HepG2 (cell line): ENCODE data around the gene METTL13. TPM values are rescaled to one million over a fixed set of nuclear protein-coding genes. Genes with fewer than 3 reads are reported as not detected.

Experiments
- CBFB ChIP-seq: sonication (generic); formaldehyde crosslinking; IDR thresholded peaks from 2 replicates; pipeline ENCODE4 v1.4.0; 2020; ENCODE audit warnings: missing genetic modification reagents
- CCAR2 ChIP-seq: fragments of 200-400 bp; formaldehyde crosslinking; optimal IDR thresholded peaks from 2 replicates; pipeline ENCODE3; 2018; ENCODE audit warnings: low read depth, mild to moderate bottlenecking, low read length, moderate library complexity
- HNRNPK ChIP-seq: fragments of 200-400 bp; formaldehyde crosslinking; IDR thresholded peaks from 2 replicates; pipeline ENCODE4 v1.6.1; 2018; ENCODE audit warnings: low read length, low read depth, moderate library complexity, mild to moderate bottlenecking; ENCODE audit not compliant: poor library complexity, severe bottlenecking
- IRF2 ChIP-seq: IDR thresholded peaks from 2 replicates; pipeline ENCODE4 v1.6.1; 2018; ENCODE audit warnings: missing genetic modification reagents, missing compliant biosample characterization
- KDM2A ChIP-seq: sonication (generic); formaldehyde crosslinking; IDR thresholded peaks from 2 replicates; pipeline ENCODE4 v1.4.0; 2020; ENCODE audit warnings: low read depth, missing genetic modification reagents, borderline replicate concordance
- NFIC ChIP-seq: IDR thresholded peaks from 2 replicates; pipeline ENCODE4 v1.6.1; 2012; ENCODE audit warnings: mild to moderate bottlenecking, low read length, inconsistent platforms
- PHF20 ChIP-seq: sonication (generic); formaldehyde crosslinking; IDR thresholded peaks from 2 replicates; pipeline ENCODE4 v1.5.0; 2020; ENCODE audit warnings: mild to moderate bottlenecking, missing genetic modification reagents
- PHF21A ChIP-seq: sonication (generic); formaldehyde crosslinking; IDR thresholded peaks from 2 replicates; pipeline ENCODE4 v1.5.0; 2020; ENCODE audit warnings: mild to moderate bottlenecking, missing genetic modification reagents
- PRMT3 ChIP-seq: sonication (generic); formaldehyde crosslinking; IDR thresholded peaks from 2 replicates; pipeline ENCODE4 v1.8.1; 2022; ENCODE audit warnings: low read depth, mild to moderate bottlenecking, moderate library complexity, missing genetic modification reagents, borderline replicate concordance
- SIN3B ChIP-seq: fragments of 150-350 bp; IDR thresholded peaks from 2 replicates; pipeline ENCODE4 v1.6.1; 2014; ENCODE audit warnings: low read length
- TBX3 ChIP-seq: fragments of 450-650 bp; IDR thresholded peaks from 2 replicates; pipeline ENCODE4 v1.6.1; 2017; ENCODE audit warnings: antibody characterized with exemption, mild to moderate bottlenecking, inconsistent platforms, borderline replicate concordance
- ZNF282 ChIP-seq: fragments of 450-650 bp; IDR thresholded peaks from 2 replicates; pipeline ENCODE4 v1.6.1; 2018; ENCODE audit not compliant: partially characterized antibody
- ZNF30 ChIP-seq: sonication (generic); formaldehyde crosslinking; IDR thresholded peaks from 2 replicates; pipeline ENCODE4 v1.5.0; 2020; ENCODE audit warnings: mild to moderate bottlenecking, missing genetic modification reagents
- ZNF629 ChIP-seq: sonication (generic); formaldehyde crosslinking; conservative IDR thresholded peaks from 2 replicates; pipeline ENCODE4 v1.5.0; 2020; ENCODE audit warnings: missing genetic modification reagents
- ZNF703 ChIP-seq: sonication (generic); formaldehyde crosslinking; IDR thresholded peaks from 2 replicates; pipeline ENCODE4 v1.5.1; 2020; ENCODE audit warnings: missing genetic modification reagents, mild to moderate bottlenecking, moderate library complexity, borderline replicate concordance
- ZNF773 ChIP-seq: sonication (generic); formaldehyde crosslinking; IDR thresholded peaks from 2 replicates; pipeline ENCODE4 v1.4.0; 2020; ENCODE audit warnings: missing genetic modification reagents, borderline replicate concordance
- ZNF879 ChIP-seq: sonication (generic); formaldehyde crosslinking; IDR thresholded peaks from 2 replicates; pipeline ENCODE4 v1.8.1; 2023; ENCODE audit warnings: missing genetic modification reagents
- ZSCAN21 ChIP-seq: sonication (generic); formaldehyde crosslinking; IDR thresholded peaks from 2 replicates; pipeline ENCODE4 v1.8.0; 2022; ENCODE audit warnings: mild to moderate bottlenecking, missing genetic modification reagents, moderate library complexity, borderline replicate concordance
- polyA plus RNA-seq, 8 experiments: library from polyadenylated mRNA; depleted of rRNA in 3 of 8; stranded (reverse) in 7 of 8; unstranded in 1 of 8; fragments of >200 nt; fragmentation: Illumina TruSeq in 4 of 8; extraction: Trizol in 4 of 8; gene quantifications; 2 replicates each; pipeline versions ENCODE4 v1.2.1 to v1.2.3, GENCODE V29; 2011 to 2016; ENCODE audit warnings: low read depth in 4 of 8, missing spikeins in 1 of 8, mixed read lengths in 1 of 8; ENCODE audit not compliant: insufficient read depth in 1 of 8
- total RNA-seq, 5 experiments: library from RNA; depleted of rRNA; stranded (reverse); fragments of >200 nt; fragmentation: Illumina TruSeq; extraction: Trizol; gene quantifications; 2 replicates each; pipeline ENCODE4 v1.2.3, GENCODE V29; 2016; ENCODE audit warnings: low read depth in 1 of 5
- TF ChIP-seq, protein P1 (sequence below): IDR thresholded peaks from 2 replicates; pipeline ENCODE4 v1.6.1; 2016
- TF ChIP-seq, protein P2 (sequence below): sonication (generic); formaldehyde crosslinking; IDR thresholded peaks from one replicate; pipeline ENCODE4 v1.5.1; 2020; ENCODE audit warnings: mild to moderate bottlenecking, missing genetic modification reagents; ENCODE audit errors: not compliant biosample characterization

The METTL13 gene
- total and polyA plus RNA-seq, 2 of the 13 experiments (the other 11 are each of a cell fraction or from before 2014, with no cell fraction given) = 18.6 to 22.8 TPM

DNA sequence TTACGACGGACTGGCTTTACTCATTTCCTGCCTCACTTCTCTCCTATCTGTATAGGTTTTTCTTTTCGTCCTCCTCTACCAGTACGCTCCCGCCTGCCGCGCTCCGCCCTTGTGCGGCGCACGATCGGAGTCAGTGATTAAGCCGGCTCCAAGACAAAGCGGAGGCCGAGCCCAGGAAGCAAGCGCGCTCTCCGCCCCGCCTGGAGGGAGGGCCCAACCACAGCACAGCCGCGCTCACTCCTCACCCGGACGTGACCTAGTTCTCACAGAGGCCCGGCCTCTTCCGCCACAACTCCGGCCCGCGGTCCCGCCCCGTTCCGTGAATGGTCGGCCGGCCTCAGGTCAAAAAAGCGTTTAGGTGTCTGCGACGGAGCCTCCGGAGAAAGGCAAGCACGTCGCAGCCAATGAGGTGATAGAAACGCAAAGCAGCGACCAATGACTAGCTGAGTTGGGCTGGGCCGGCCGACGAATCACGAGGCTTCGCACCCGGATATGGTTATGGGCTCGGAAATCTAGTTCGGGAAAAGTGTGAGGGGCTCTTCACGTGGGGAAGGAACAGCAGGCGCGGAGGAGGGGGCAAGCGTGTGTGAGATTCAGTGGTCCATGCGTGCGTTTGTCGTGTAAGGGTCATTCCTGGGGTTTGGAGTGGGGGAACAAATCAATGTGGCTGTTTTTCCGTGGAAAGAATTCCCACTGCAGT lies at the start of gene METTL13 (continued):
- TF ChIP-seq PRMT3 (CRISPR knock-in tag) = no peak
- peak; percentile 83; the same call in 1 of the 2 replicates for TF ChIP-seq KDM2A (CRISPR knock-in tag)
- no peak for TF ChIP-seq ZNF282
- 0 out of 2 replicates have a peak, but pooled peaks have one; percentile 49 for TF ChIP-seq CBFB (CRISPR knock-in tag)
- no peak for TF ChIP-seq ZNF773 (CRISPR knock-in tag)
- peak; percentile 97 for TF ChIP-seq PHF21A (CRISPR knock-in tag)
- TF ChIP-seq NFIC = no peak
- TF ChIP-seq SIN3B = 0 out of 2 replicates have a peak, but pooled peaks have one; percentile 39
- TF ChIP-seq, protein P1, sequence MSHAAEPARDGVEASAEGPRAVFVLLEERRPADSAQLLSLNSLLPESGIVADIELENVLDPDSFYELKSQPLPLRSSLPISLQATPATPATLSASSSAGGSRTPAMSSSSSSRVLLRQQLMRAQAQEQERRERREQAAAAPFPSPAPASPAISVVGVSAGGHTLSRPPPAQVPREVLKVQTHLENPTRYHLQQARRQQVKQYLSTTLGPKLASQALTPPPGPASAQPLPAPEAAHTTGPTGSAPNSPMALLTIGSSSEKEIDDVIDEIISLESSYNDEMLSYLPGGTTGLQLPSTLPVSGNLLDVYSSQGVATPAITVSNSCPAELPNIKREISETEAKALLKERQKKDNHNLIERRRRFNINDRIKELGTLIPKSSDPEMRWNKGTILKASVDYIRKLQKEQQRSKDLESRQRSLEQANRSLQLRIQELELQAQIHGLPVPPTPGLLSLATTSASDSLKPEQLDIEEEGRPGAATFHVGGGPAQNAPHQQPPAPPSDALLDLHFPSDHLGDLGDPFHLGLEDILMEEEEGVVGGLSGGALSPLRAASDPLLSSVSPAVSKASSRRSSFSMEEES (CRISPR knock-in tag) = peak; percentile 49; the same call in 1 of the 2 replicates
- peak; percentile 43; the same call in 1 of the 2 replicates for TF ChIP-seq TBX3
- peak; percentile 94 for TF ChIP-seq PHF20 (CRISPR knock-in tag)
- TF ChIP-seq CCAR2 = no peak
- peak; percentile 60 for TF ChIP-seq IRF2
- no peak for TF ChIP-seq ZNF879 (CRISPR knock-in tag)
- no peak; the same call in 1 of the 2 replicates for TF ChIP-seq ZNF703 (CRISPR knock-in tag)
- TF ChIP-seq ZNF629 = no peak
- peak; percentile 70; the same call in 1 of the 2 replicates for TF ChIP-seq ZSCAN21 (CRISPR knock-in tag)
- TF ChIP-seq HNRNPK = peak; percentile 32
- no peak for TF ChIP-seq ZNF30 (CRISPR knock-in tag)
- TF ChIP-seq, protein P2, sequence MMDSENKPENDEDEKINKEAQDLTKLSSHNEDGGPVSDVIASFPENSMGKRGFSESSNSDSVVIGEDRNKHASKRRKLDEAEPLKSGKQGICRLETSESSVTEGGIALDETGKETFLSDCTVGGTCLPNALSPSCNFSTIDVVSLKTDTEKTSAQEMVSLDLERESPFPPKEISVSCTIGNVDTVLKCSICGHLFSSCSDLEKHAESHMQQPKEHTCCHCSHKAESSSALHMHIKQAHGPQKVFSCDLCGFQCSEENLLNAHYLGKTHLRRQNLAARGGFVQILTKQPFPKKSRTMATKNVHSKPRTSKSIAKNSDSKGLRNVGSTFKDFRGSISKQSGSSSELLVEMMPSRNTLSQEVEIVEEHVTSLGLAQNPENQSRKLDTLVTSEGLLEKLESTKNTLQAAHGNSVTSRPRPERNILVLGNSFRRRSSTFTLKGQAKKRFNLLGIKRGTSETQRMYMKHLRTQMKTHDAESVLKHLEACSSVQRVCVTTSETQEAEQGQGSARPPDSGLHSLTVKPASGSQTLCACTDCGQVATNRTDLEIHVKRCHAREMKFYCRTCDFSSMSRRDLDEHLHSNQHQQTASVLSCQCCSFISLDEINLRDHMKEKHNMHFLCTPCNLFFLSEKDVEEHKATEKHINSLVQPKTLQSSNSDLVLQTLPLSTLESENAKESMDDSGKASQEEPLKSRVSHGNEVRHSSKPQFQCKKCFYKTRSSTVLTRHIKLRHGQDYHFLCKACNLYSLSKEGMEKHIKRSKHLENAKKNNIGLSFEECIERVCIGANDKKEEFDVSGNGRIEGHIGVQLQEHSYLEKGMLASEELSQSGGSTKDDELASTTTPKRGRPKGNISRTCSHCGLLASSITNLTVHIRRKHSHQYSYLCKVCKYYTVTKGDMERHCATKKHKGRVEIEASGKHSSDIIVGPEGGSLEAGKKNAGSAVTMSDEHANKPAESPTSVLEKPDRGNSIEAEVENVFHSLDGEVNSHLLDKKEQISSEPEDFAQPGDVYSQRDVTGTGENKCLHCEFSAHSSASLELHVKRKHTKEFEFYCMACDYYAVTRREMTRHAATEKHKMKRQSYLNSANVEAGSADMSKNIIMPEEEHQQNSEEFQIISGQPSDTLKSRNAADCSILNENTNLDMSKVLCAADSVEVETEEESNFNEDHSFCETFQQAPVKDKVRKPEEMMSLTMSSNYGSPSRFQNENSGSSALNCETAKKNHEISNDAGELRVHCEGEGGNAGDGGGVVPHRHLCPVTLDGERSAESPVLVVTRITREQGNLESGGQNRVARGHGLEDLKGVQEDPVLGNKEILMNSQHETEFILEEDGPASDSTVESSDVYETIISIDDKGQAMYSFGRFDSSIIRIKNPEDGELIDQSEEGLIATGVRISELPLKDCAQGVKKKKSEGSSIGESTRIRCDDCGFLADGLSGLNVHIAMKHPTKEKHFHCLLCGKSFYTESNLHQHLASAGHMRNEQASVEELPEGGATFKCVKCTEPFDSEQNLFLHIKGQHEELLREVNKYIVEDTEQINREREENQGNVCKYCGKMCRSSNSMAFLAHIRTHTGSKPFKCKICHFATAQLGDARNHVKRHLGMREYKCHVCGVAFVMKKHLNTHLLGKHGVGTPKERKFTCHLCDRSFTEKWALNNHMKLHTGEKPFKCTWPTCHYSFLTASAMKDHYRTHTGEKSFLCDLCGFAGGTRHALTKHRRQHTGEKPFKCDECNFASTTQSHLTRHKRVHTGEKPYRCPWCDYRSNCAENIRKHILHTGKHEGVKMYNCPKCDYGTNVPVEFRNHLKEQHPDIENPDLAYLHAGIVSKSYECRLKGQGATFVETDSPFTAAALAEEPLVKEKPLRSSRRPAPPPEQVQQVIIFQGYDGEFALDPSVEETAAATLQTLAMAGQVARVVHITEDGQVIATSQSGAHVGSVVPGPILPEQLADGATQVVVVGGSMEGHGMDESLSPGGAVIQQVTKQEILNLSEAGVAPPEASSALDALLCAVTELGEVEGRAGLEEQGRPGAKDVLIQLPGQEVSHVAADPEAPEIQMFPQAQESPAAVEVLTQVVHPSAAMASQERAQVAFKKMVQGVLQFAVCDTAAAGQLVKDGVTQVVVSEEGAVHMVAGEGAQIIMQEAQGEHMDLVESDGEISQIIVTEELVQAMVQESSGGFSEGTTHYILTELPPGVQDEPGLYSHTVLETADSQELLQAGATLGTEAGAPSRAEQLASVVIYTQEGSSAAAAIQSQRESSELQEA = no peak
